Activated CD8-positive, alpha-beta memory T cell treated with anti-CD3 and anti-CD28 coated beads, Interleukin-2, amount 50 U/mL, for 4 hours (primary cell): ENCODE results near the gene SLC39A10.

ENCODE experiments used
- DNase-seq: peaks from one replicate; pipeline ENCODE4 v3.0.0-alpha.2; 2020

The SLC39A10 gene

GRCh38 chr2:195730912-195731311, 73.9 kb downstream of the SLC39A10 start:
- no peak for DNase-seq

GRCh38 chr2:195732574-195732973, 75.5 kb downstream of the SLC39A10 start:
- DNase-seq, result no peak

GRCh38 chr2:195733831-195734230, 76.8 kb downstream of the SLC39A10 start:
- DNase-seq, result no peak

- DNase-seq, result no peak
Measured at GRCh38 chr2:195734395-195734794, 77.4 kb downstream of the SLC39A10 start.

DNA sequence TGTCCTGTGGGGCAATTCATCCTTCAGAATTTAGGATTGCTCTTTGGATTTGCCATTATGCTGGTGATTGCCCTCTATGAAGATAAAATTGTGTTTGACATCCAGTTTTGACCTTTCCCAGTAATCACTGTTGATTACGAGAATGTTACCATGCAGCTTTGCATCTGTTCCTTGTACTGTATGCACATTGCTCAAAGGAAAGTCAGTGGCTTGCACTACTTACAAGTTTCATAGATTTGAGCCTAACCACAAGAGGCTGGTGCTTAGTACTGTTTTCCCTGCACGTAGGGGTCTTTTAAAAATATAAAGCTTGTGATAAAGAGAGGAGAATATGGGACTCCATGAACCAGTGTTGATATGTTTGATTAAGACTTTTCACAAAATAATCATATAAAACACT, 77.9 kb downstream of the SLC39A10 start:
- DNase-seq, result no peak

DNA sequence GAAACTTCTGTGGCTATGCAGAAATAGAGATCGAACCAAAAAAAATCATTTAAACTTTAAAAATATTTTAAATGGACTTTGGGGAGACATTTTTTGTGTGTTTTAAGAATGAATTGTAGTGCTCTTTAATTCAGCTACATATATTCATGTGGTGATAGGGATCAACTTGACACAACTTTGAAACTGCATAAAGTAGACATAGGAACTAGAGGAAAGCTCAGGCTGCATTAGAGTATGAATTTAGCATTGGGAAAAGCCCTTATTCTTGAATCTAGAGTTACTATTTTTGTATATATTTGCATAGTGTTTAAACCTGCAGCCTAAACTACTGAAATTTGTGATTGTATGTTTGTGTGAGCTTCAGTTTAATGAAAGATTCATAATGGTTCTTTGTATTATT, 78.3 kb downstream of the SLC39A10 start:
- no peak for DNase-seq

DNA sequence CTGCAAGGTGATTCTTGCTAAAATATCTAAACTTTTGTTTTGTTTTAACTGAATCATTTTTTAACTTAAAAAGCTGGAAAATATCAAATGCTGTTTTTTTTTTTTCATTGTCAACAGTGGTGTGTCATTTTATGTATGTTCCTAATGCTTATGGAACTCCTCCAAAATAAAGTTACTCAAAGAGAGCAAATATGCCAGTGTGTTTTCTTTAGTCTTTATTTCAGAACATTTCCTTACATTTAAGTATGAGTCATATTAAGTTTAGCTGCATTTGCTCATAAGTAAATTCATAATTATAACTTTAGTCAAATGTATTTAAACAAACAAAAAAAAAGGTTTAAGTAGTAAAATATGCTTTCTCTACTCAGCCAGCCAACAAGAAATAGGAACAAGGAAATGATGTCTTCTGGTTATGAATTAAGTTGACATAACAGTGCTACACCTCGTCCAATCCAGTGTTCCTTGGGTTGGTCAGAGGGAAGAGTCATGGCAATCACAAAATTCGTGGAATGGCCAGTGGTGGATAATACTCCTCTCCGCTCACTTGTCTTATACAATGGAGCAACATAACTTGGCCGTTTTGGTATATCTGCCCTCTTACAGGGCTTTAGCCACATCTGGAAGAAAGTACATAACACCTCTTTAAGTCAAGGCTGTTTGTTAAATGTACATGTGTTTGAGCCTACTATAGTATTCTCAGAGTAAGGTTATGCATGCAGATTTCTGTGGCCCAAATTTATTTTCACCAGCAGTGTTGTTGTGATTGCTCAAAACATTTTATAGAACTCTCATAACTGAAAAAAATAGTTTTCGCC, 80.7 kb downstream of the SLC39A10 start:
- no peak for DNase-seq

- no peak for DNase-seq
Measured at GRCh38 chr2:195741191-195741590, 84.2 kb downstream of the SLC39A10 start.

DNA sequence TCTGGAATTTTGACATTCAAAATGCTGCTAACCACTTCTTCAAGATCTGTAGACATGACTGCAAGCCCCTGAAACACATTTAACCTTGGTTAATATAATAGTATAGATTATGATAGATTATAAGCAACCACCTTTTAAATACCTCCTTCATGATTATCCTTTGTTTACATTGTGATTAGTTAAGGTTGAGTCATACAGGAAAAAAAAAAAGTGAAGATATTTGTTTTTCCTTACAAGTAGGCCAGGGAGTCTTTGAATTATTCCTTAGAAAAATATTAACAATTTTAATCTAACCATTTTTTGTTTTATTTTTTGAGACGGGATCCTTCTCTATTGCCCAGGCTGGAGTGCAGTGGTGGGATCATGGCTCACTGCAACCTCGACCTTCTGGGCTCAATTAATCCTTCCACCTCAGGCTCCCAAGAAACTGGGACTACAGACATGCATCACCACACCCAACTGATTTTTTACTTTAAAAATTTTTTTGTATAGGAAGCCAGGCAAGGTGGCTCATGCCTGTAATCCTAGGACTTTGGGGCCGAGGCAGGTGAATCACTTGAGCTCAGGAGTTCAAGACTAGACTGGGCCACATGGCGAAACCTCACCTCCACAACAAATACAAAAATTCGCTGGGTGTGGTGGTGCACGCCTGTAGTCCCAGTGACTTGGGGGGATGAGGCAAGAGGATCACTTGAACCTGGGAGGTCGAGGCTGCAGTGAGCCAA, 99.4 kb downstream of the SLC39A10 start:
- DNase-seq, result no peak

- no peak for DNase-seq
Measured at GRCh38 chr2:195758846-195759245, 101.8 kb downstream of the SLC39A10 start.

- DNase-seq, result no peak
Measured at GRCh38 chr2:195759877-195760276, 102.9 kb downstream of the SLC39A10 start.

DNA sequence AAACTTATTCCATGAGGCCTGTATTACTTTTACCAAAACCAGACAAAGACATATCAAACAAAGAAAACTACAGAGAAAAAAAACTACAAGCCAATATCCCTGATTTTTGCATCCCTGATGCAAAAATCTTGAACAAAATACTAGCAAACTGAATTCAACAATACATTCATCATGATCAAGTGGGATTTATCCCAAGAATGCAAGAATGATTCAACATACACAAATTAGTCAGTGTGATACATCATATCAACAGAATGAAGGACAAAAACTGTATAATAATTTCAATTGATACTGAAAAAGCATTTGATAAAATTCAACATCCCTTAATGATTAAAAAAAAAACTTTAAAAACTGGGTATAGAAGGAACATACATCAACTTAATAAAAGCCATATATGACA, 106.8 kb downstream of the SLC39A10 start:
- no peak for DNase-seq

- DNase-seq, result no peak
Measured at GRCh38 chr2:195766691-195767090, 109.7 kb downstream of the SLC39A10 start.

- DNase-seq, result no peak
Measured at GRCh38 chr2:195768431-195768830, 111.4 kb downstream of the SLC39A10 start.

GRCh38 chr2:195769975-195770374, 112.9 kb downstream of the SLC39A10 start:
- no peak for DNase-seq

DNA sequence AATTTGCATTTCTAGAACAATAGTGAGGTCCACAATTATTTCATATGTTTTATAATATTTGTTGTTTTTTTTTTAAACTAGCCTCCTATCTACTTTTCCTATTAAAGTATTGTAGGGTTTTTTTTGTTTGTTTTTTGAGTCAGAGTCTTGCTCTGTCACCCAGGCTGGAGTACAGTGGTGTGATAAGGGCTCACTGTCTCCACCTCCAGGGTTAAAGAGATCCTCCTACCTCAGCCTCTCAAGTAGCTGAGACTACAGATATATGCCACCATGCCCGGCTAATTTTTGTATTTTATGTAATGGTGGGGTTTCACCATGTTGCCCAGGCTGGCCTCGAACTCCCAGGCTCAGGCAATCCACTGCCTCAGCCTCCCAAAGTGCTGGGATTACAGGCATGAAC, 122.5 kb downstream of the SLC39A10 start:
- DNase-seq, result no peak

DNA sequence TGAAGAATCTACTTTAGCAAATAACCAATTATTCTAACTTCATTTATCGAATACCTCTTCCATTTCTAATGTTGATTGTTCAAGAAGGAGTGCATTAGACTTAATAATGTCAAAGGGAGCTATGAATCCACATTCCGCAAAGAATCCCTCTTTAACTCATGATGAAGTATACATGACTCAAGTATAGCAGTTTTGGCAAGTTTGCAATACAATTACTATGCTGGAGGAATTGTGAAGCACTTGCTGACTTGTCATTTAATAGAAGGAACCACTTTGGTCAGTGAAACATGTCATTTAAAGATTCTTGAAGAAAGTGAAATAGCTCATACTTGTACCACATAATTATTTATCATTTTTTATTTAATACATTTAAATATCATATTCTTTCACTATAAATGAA, 125.1 kb downstream of the SLC39A10 start:
- no peak for DNase-seq
